ENCODE data around the gene PPP3R1.
A peak's percentile ranks its signal among the peaks of the same experiment; 100 is the strongest.

PPP3R1 gene

DNA sequence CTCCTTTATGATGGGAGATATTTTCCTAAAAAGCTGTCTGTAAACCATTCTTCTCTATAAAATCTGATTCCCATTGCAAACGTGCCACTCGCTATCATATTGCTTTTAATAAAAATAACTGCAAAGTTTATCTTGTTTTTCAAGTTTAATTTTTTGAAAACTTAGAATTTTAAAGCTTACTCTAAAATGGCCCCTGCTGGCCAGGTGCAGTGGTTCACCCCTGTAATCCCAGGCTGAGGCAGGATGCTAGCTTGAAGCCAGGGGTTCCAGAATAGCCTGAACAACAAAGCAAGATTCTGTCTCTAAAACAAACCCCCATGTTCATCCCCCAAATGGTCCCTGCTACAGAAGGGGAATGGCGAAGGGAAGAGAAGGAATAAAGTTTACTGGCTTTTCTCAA is 41.9 kb upstream of the PPP3R1 start:
- no peak for TF ChIP-seq GABPA (IDR thresholded peaks at IDR 0.05; ENCODE audit: low read depth)
- H3K4me3 ChIP-seq (replicated peaks; ENCODE audit: insufficient read depth, low read length): no peak overlapping the region
- H3K27ac ChIP-seq (replicated peaks): no peak overlapping the region
- no peak for DNase-seq (ENCODE audit: low read depth in 1 of 2, low spot score in 1 of 2)
- H3K27me3 ChIP-seq (ENCODE audit: insufficient read depth, poor library complexity, severe bottlenecking): no peaks in the 10 kb centered on the region

DNA sequence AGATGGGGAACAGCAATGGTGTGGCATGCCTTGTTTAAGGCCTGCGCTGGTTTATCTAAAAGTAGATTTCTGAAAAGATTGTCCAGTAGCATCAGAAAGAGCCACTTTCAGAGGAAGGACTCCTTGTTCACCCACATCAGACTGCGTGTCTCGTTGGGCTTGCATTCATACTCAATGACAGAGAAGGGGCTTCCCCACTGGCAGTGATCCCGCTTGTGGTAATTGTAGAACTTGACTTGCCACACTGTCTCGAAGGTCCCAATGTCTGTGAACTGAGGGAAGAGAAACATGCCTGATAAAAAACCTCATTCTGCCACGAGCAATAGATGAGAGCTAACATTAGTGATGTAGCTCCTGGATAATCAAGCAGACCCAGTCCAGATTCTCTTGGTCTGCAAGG is 41.4 kb upstream of the PPP3R1 start:
- TF ChIP-seq, protein P1, sequence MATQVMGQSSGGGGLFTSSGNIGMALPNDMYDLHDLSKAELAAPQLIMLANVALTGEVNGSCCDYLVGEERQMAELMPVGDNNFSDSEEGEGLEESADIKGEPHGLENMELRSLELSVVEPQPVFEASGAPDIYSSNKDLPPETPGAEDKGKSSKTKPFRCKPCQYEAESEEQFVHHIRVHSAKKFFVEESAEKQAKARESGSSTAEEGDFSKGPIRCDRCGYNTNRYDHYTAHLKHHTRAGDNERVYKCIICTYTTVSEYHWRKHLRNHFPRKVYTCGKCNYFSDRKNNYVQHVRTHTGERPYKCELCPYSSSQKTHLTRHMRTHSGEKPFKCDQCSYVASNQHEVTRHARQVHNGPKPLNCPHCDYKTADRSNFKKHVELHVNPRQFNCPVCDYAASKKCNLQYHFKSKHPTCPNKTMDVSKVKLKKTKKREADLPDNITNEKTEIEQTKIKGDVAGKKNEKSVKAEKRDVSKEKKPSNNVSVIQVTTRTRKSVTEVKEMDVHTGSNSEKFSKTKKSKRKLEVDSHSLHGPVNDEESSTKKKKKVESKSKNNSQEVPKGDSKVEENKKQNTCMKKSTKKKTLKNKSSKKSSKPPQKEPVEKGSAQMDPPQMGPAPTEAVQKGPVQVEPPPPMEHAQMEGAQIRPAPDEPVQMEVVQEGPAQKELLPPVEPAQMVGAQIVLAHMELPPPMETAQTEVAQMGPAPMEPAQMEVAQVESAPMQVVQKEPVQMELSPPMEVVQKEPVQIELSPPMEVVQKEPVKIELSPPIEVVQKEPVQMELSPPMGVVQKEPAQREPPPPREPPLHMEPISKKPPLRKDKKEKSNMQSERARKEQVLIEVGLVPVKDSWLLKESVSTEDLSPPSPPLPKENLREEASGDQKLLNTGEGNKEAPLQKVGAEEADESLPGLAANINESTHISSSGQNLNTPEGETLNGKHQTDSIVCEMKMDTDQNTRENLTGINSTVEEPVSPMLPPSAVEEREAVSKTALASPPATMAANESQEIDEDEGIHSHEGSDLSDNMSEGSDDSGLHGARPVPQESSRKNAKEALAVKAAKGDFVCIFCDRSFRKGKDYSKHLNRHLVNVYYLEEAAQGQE (IDR thresholded peaks at IDR 0.05; ENCODE audit: insufficient replicate concordance, low read depth): no peak
- TF ChIP-seq SPI1 (IDR thresholded peaks at IDR 0.05; ENCODE audit: borderline replicate concordance, low read depth) (no peak), GABPA (IDR thresholded peaks at IDR 0.05; ENCODE audit: low read depth) (no peak), POLR2AphosphoS5 (IDR thresholded peaks at IDR 0.05; ENCODE audit: low read depth) (no peak)
- TF ChIP-seq, protein P2, sequence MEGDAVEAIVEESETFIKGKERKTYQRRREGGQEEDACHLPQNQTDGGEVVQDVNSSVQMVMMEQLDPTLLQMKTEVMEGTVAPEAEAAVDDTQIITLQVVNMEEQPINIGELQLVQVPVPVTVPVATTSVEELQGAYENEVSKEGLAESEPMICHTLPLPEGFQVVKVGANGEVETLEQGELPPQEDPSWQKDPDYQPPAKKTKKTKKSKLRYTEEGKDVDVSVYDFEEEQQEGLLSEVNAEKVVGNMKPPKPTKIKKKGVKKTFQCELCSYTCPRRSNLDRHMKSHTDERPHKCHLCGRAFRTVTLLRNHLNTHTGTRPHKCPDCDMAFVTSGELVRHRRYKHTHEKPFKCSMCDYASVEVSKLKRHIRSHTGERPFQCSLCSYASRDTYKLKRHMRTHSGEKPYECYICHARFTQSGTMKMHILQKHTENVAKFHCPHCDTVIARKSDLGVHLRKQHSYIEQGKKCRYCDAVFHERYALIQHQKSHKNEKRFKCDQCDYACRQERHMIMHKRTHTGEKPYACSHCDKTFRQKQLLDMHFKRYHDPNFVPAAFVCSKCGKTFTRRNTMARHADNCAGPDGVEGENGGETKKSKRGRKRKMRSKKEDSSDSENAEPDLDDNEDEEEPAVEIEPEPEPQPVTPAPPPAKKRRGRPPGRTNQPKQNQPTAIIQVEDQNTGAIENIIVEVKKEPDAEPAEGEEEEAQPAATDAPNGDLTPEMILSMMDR (IDR thresholded peaks at IDR 0.05; ENCODE audit: insufficient read depth, low read length): no peak
- Histone ChIP-seq H3K27me3 (ENCODE audit: insufficient read depth, poor library complexity, severe bottlenecking) (no peaks in the 10 kb centered on the region), H3K4me3 (replicated peaks; ENCODE audit: insufficient read depth, low read length) (no peak overlapping the region), H3K27ac (replicated peaks) (no peak overlapping the region)
- no peak for DNase-seq (ENCODE audit: low read depth in 1 of 2, low spot score in 1 of 2)

DNA sequence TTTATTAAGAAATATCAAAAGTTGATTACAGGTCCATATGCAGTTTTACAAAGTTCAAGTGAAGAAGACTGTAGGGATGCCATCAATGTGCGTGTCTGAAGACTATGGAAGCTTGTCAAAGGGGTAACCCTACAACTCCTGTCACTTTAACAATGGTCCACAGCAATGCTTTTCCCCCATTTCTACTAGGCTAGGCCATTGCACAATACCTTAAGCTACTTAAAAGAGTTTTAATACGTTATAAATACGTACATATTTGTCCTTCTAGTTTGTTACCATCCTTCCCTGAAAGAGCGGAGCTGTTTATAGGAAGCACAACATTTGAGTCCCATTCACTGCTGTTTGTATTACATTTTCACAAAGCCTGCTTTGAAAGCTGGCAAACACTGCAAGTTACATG is 40.7 kb upstream of the PPP3R1 start:
- H3K4me3 ChIP-seq (replicated peaks; ENCODE audit: insufficient read depth, low read length): no peak overlapping the region
- H3K27me3 ChIP-seq (ENCODE audit: insufficient read depth, poor library complexity, severe bottlenecking): no peaks in the 10 kb centered on the region
- TF ChIP-seq GABPA (IDR thresholded peaks at IDR 0.05; ENCODE audit: low read depth): no peak
- no peak for TF ChIP-seq POLR2AphosphoS5 (IDR thresholded peaks at IDR 0.05; ENCODE audit: low read depth)
- no peak for TF ChIP-seq SPI1 (IDR thresholded peaks at IDR 0.05; ENCODE audit: borderline replicate concordance, low read depth)
- TF ChIP-seq, protein P1 (IDR thresholded peaks at IDR 0.05; ENCODE audit: insufficient replicate concordance, low read depth): no peak
- TF ChIP-seq, protein P2 (IDR thresholded peaks at IDR 0.05; ENCODE audit: insufficient read depth, low read length): no peak
- H3K27ac ChIP-seq (replicated peaks): no peak overlapping the region
- no peak for DNase-seq (ENCODE audit: low read depth in 1 of 2, low spot score in 1 of 2)

- Histone ChIP-seq H3K27ac (replicated peaks) (no peak overlapping the region), H3K4me3 (replicated peaks; ENCODE audit: insufficient read depth, low read length) (no peak overlapping the region), H3K27me3 (ENCODE audit: insufficient read depth, poor library complexity, severe bottlenecking) (no peaks in the 10 kb centered on the region)
- TF ChIP-seq, protein P2 (IDR thresholded peaks at IDR 0.05; ENCODE audit: insufficient read depth, low read length): peak; percentile 44
- TF ChIP-seq, protein P1 (IDR thresholded peaks at IDR 0.05; ENCODE audit: insufficient replicate concordance, low read depth): no peak
- peak in 1 of 2 experiments; percentile 30 for DNase-seq (ENCODE audit: low read depth in 1 of 2, low spot score in 1 of 2)
Measured at GRCh38 chr2:68292108-68292710, 39.9 kb upstream of the PPP3R1 start.

Data from HL-60 (cell line).